AG09309 (cell line): Measurements from ENCODE around the gene HLF.

Source experiments
- DNase-seq: peaks from one replicate; pipeline ENCODE4 v3.0.0-alpha.2; 2010; ENCODE audit warnings: low read depth
- H3K4me3 ChIP-seq: 2 replicates; pipeline ENCODE4 v1.5.1; 2011; ENCODE audit warnings: mild to moderate bottlenecking, low read depth, low read length, moderate library complexity; ENCODE audit not compliant: control insufficient read depth
- TF ChIP-seq, protein P1 (sequence below): IDR thresholded peaks from 2 replicates; pipeline ENCODE4 v1.5.1; 2011; ENCODE audit warnings: mild to moderate bottlenecking, low read depth, low read length, inconsistent platforms; ENCODE audit not compliant: insufficient read depth, control insufficient read depth; ENCODE audit errors: missing control alignments

The HLF gene

DNA sequence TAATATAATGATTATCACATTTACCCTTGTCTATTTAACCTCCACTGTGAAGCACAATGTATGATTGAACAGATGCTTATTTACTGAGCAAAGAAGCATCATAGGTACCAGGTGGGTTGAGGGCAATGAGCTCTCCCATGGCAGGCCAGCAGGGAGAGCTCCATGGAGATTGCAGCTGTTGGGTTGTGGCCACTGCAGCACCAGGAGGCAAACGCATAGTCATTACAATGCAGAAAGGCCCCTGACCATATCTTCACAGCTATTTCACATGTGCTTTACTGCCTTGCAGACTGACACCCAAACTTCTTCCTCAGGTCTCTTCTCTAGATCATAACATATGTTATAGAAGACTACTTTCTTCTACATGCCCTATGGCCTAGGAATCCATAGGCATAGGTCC is 81.9 kb downstream of the HLF start:
- TF ChIP-seq, protein P1, sequence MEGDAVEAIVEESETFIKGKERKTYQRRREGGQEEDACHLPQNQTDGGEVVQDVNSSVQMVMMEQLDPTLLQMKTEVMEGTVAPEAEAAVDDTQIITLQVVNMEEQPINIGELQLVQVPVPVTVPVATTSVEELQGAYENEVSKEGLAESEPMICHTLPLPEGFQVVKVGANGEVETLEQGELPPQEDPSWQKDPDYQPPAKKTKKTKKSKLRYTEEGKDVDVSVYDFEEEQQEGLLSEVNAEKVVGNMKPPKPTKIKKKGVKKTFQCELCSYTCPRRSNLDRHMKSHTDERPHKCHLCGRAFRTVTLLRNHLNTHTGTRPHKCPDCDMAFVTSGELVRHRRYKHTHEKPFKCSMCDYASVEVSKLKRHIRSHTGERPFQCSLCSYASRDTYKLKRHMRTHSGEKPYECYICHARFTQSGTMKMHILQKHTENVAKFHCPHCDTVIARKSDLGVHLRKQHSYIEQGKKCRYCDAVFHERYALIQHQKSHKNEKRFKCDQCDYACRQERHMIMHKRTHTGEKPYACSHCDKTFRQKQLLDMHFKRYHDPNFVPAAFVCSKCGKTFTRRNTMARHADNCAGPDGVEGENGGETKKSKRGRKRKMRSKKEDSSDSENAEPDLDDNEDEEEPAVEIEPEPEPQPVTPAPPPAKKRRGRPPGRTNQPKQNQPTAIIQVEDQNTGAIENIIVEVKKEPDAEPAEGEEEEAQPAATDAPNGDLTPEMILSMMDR: no peak
- no peak overlapping the region for H3K4me3 ChIP-seq
- DNase-seq: no peak

DNA sequence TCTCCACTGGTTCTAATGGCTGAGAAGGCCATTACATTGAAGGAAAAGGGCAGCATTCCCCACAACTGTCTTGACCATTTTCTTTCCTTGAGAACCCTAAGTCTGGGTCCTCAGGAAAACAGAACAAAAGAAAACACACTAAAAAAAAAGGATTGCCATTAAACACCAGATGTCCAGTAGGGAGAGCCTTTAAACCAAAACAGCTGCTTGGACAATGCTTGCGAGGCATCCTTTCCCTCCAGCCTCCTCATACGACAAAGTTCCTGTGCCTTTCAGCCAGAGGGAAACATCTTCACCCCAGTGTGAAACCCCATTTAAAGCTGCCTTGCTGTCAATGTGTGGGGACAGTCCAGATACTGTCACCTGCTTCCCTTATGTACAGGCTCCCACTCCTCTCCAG is 82.6 kb downstream of the HLF start:
- no peak for DNase-seq
- TF ChIP-seq, protein P1: no peak
- no peak overlapping the region for H3K4me3 ChIP-seq

DNA sequence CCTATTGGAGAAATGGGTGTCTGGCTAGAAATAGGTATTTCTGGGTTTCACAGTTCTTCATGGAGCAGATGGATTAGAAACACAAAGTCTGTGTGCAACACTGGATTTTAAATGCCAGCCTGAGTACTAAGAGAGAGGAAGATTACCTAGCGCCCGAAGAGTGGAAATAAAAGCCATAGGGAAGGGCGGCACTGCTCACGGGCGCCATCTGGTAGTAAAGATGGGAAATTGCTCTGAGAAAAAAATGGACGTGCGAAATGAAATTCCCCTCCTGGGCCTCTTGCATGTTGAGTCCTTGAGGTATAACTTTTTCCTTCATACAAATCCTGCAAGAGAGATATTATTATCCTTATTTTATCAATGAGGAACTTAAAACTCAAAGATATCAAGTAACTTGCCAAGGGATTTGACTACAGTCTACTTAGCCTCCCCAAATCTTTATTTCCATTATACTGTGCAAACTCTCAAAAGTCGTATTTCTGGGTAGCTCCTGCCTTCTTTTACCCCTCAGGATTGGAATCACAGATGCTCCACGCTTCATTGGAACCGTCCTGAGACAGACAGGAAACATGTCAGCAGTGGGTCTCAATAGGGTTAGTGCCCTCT is 84.1 kb downstream of the HLF start:
- TF ChIP-seq, protein P1: peak; percentile 92
- DNase-seq: no peak
- no peak overlapping the region for H3K4me3 ChIP-seq

DNA sequence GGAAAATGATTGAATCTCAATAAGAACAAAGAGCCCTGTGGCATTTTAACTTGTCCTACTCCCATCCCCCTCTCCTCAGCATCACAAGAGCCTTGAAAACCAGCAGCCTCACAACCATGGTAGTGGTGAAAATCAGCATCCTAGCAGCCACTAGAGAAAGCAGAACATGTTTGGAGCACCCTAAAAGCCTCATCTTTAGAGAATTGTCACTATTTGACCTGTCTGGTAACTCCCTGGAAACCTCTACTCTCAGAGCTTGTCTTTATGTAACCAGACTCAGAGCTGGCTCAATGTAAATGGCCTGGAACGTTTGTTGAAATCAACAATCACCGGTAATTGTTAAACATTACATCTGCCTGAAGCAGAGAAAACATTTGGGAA is 86.1 kb downstream of the HLF start:
- H3K4me3 ChIP-seq: no peak overlapping the region
- TF ChIP-seq, protein P1: no peak
- no peak for DNase-seq

DNA sequence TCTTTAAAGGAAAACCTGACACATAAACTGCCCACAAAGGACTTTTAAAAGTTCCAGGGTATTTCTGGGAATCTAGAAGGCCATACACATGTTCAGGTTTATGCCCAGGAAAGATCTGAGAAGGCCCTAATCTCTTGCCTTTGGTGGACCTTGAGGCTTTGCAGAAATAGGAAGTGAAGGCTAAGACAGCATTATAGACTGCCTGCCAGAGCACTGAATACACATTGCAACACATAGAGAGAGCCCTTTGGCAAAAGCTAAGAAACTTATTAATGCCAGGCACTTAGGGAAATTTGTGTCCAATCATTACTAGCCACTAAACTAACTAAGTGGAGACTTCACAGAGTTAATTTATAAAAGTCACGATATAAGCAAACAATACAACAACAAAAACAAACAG is 86.5 kb downstream of the HLF start:
- H3K4me3 ChIP-seq: no peak overlapping the region
- TF ChIP-seq, protein P1: no peak
- no peak for DNase-seq

DNA sequence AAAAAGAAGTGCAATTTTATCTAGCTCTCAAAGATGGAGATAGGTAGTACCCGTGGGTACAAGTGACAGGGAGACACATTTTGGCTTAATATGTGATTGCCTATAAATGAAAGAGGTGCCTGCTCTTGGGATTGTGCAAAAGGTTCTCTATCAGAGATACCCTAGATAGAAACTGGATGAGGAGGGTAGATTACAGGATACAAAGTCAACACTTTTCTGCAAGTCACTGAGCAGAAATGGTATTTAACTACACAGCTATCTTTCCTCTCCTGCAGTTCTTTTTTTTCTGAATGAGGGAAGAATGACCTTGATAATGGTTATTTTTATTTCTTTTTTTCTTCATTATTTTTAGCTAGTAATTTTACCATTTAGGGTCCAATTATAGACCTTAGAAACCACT is 89.2 kb downstream of the HLF start:
- no peak overlapping the region for H3K4me3 ChIP-seq
- DNase-seq: no peak
- TF ChIP-seq, protein P1: no peak

DNA sequence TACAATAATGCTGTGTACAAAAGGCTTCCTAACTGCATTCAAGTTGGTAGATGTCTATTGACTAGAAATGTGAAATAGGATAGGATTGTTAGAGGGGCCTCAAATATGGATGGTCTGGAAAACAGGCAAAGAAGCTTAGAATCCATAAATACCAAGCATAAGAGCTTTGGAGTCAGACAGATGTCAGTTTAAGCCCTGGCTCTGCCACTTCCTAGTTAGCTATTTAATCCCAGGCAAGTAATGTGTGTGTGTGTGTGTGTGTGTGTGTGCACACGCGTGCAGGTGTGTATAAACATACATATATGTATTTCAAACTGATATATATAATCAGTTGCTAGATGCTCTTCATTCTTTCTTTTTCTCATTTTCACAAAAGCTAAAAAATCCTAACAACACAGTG is 90.2 kb downstream of the HLF start:
- H3K4me3 ChIP-seq: no peak overlapping the region
- DNase-seq: no peak
- TF ChIP-seq, protein P1: no peak
